ENCODE data around the gene SEMA3F. TPM values are rescaled to one million over a fixed set of nuclear protein-coding genes. Genes with fewer than 3 reads are reported as not detected.

Gene SEMA3F
- total RNA-seq, 1 experiment from 2014 or later, result 40.5 TPM

DNA sequence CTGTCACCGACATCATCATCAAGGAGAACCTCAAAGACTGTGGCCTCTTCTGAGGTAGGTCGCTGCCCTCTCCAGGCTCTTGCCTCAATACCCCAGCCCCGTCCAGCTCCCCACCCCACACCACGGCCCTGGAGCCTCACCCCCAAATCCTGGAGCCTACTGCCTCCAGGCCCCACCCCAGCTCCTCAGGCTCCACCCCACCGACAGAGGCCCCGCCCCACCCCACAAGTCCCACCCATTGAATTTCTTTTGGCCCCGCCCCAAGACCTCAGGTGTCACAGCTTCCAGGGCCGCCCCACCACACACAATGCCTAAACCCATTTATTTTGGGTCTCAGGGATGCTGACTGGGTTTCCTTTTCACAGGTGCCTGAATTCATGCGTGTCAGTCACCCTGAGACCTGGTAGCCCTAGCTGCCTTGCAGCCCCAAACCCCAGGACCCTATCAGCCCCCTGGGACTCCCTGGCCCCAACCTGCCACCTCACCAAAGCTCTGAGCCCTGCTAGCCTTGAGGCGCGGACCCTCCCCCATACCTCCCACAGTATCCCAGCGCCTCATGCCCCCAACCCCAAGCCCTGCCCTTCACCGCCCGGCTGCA is 39.9 kb downstream of the SEMA3F start:
- Histone ChIP-seq H3K36me3 (replicated peaks; ENCODE audit: control insufficient read depth, insufficient read depth, low read length) (no peaks in the 10 kb centered on the region), H3K4me3 (ENCODE audit: insufficient read depth, low read depth, low read length) (peak overlapping the region; percentile 19; the same call in 1 of the 2 replicates), H3K27me3 (ENCODE audit: control insufficient read depth, insufficient read depth, low read length) (peaks cover 3% of the 10 kb centered on the region)
- peak; percentile 96 for DNase-seq

GRCh38 chr3:50195501-50196252 is 40.6 kb downstream of the SEMA3F start:
- Histone ChIP-seq H3K4me3 (ENCODE audit: insufficient read depth, low read depth, low read length) (no peak overlapping the region), H3K36me3 (replicated peaks; ENCODE audit: control insufficient read depth, insufficient read depth, low read length) (no peaks in the 10 kb centered on the region), H3K27me3 (ENCODE audit: control insufficient read depth, insufficient read depth, low read length) (peaks cover 3% of the 10 kb centered on the region)
- DNase-seq, result no peak

DNA sequence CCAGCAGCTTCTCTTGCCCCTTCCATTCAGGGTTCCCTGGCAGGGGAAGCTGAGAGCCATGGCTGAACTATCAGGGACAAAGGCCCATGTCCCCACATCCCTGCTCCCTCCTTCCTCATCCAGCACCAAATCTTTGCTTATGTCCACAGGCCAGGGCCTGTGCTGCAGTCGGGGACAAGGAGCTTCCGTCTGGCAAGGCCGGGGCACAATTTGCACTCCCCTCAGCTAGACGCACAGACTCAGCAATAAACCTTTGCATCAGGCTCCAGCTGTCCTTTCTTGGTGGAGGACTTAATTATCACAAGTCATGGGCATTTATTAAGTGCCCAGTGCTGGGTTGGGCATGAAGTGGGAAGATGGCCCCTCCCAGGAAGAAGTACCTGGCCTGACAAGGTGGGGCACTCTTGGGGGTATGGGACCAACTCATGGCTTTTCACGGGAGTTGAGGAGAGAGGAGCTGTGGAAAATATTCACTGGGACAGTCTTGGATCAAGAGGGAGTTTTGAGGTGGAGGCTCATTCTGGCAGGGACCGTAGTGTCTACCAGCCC is 41.2 kb downstream of the SEMA3F start:
- no peaks in the 10 kb centered on the region for H3K36me3 ChIP-seq (replicated peaks; ENCODE audit: control insufficient read depth, insufficient read depth, low read length)
- DNase-seq, result no peak
- H3K27me3 ChIP-seq (ENCODE audit: control insufficient read depth, insufficient read depth, low read length), result peaks cover 3% of the 10 kb centered on the region
- no peak overlapping the region for H3K4me3 ChIP-seq (ENCODE audit: insufficient read depth, low read depth, low read length)

- Histone ChIP-seq H3K36me3 (replicated peaks; ENCODE audit: control insufficient read depth, insufficient read depth, low read length) (no peaks in the 10 kb centered on the region), H3K4me3 (ENCODE audit: insufficient read depth, low read depth, low read length) (no peak overlapping the region), H3K27me3 (ENCODE audit: control insufficient read depth, insufficient read depth, low read length) (peaks cover 27% of the 10 kb centered on the region)
- peak; percentile 80 for DNase-seq
Measured at GRCh38 chr3:50201573-50202315, 46.6 kb downstream of the SEMA3F start.

GRCh38 chr3:50202353-50203112 is 47.4 kb downstream of the SEMA3F start:
- H3K4me3 ChIP-seq (ENCODE audit: insufficient read depth, low read depth, low read length), result no peak overlapping the region

GRCh38 chr3:50203113-50203808 is 48.1 kb downstream of the SEMA3F start:
- DNase-seq, result no peak
- H3K4me3 ChIP-seq (ENCODE audit: insufficient read depth, low read depth, low read length), result no peak overlapping the region
- no peaks in the 10 kb centered on the region for H3K36me3 ChIP-seq (replicated peaks; ENCODE audit: control insufficient read depth, insufficient read depth, low read length)
- H3K27me3 ChIP-seq (ENCODE audit: control insufficient read depth, insufficient read depth, low read length), result peaks cover 28% of the 10 kb centered on the region

More at GRCh38 chr3:50202353-50203112, 47.4 kb downstream of the SEMA3F start:
- DNase-seq, result no peak
- H3K36me3 ChIP-seq (replicated peaks; ENCODE audit: control insufficient read depth, insufficient read depth, low read length), result no peaks in the 10 kb centered on the region
- peaks cover 28% of the 10 kb centered on the region for H3K27me3 ChIP-seq (ENCODE audit: control insufficient read depth, insufficient read depth, low read length)

DNA sequence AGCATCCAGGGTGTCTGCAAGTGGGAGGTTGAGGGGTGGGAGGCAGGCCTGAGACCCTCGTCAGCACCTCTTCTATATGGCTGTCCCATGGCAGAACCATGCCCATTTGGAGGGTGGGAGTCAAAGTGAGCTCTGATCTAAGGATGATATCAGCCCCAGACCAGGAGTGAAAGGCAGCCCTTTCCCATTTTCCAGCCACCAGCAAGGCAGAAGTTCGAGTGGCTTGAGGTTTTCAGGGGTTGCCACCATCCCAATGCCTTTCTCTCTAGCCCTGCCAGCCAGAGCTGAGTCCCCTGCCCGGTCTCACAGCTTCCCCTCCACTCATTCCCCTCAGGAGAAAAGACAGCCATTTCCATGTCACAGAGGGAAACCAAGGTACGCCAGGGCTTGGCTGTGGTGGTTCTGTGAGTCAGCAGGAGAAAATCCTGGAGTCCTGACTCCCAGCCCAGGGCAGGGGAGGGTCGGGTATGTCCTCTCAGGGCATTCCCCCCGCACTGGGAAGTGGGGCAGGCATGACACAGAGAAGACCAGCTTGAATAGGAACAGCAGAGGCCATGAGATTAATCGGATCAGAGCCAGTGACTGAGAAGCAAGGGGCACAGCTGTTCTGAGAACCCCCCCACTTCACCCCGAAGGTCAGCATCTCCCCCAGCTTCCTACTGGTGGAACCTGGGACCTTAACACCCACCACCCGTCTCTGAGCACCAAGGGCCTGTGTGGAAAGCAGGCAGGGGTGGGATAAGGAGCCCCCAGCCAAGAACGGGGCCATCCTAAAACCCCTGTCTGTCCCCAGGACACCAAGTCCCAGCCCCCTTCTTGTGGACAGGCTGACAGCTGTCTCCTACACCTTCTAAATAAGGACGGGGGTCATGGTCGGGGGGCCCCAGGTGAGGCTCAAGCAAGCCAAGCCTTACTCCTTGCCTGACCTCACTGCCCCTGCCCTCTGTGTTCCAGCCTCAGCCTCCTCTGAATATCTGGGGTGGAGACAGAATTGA is 49.0 kb downstream of the SEMA3F start:
- H3K4me3 ChIP-seq (ENCODE audit: insufficient read depth, low read depth, low read length), result no peak overlapping the region
- DNase-seq, result no peak
- H3K36me3 ChIP-seq (replicated peaks; ENCODE audit: control insufficient read depth, insufficient read depth, low read length), result no peaks in the 10 kb centered on the region
- H3K27me3 ChIP-seq (ENCODE audit: control insufficient read depth, insufficient read depth, low read length), result peaks cover 28% of the 10 kb centered on the region

- H3K4me3 ChIP-seq (ENCODE audit: insufficient read depth, low read depth, low read length), result peak within 1 kb of the TSS; percentile 57
- DNase-seq, result peak; percentile 99
- no peaks in the 10 kb centered on the region for H3K36me3 ChIP-seq (replicated peaks; ENCODE audit: control insufficient read depth, insufficient read depth, low read length)
- peaks cover 28% of the 10 kb centered on the region for H3K27me3 ChIP-seq (ENCODE audit: control insufficient read depth, insufficient read depth, low read length)
Measured at GRCh38 chr3:50204804-50205412, 49.8 kb downstream of the SEMA3F start, which contains the start of gene SLC38A3. TSS of gene SLC38A3 (plus strand) at chr3:50205271. CDS start at chr3:50214200, 8,929 bp downstream.

- peak; percentile 95 for DNase-seq
- H3K27me3 ChIP-seq (ENCODE audit: control insufficient read depth, insufficient read depth, low read length), result peaks cover 28% of the 10 kb centered on the region
- no peaks in the 10 kb centered on the region for H3K36me3 ChIP-seq (replicated peaks; ENCODE audit: control insufficient read depth, insufficient read depth, low read length)
- H3K4me3 ChIP-seq (ENCODE audit: insufficient read depth, low read depth, low read length), result peak overlapping the region; percentile 57
Measured at GRCh38 chr3:50205413-50206276, 50.5 kb downstream of the SEMA3F start.

DNA sequence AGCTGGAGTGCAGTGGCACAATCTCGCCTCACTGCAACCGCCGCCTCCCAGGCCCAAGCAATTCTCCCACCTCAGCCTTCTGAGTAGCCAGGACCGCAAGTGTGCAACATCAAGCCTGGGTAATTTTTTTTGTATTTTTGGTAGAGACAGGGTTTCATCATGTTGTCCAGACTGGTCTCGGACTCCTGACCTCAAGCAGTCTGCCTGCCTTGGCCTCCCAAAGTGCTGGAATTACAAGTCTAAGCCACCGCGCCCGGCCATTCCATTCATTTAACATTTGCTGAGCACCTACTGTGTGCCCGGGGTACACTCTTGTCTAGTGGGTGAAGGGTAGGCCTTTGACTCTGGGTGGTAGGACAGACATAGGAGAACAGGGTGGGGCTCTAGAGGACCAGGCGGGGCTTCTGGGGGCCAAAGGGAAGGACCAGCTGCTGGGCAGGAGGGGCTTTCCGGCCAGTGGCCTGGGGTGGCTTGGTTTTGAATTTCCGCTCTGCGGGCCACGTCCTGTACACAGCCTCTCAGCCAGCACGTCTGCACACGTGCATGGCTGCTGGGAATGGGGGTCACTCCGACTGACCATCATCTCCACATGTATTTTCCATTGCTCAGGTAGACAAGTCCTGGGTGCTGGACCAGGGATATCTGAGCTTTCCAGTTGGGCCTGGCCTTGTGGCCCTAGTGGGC is 52.4 kb downstream of the SEMA3F start:
- H3K27me3 ChIP-seq (ENCODE audit: control insufficient read depth, insufficient read depth, low read length), result peaks cover 28% of the 10 kb centered on the region
- no peak for DNase-seq
- H3K4me3 ChIP-seq (ENCODE audit: insufficient read depth, low read depth, low read length), result no peak overlapping the region
- no peaks in the 10 kb centered on the region for H3K36me3 ChIP-seq (replicated peaks; ENCODE audit: control insufficient read depth, insufficient read depth, low read length)

DNA sequence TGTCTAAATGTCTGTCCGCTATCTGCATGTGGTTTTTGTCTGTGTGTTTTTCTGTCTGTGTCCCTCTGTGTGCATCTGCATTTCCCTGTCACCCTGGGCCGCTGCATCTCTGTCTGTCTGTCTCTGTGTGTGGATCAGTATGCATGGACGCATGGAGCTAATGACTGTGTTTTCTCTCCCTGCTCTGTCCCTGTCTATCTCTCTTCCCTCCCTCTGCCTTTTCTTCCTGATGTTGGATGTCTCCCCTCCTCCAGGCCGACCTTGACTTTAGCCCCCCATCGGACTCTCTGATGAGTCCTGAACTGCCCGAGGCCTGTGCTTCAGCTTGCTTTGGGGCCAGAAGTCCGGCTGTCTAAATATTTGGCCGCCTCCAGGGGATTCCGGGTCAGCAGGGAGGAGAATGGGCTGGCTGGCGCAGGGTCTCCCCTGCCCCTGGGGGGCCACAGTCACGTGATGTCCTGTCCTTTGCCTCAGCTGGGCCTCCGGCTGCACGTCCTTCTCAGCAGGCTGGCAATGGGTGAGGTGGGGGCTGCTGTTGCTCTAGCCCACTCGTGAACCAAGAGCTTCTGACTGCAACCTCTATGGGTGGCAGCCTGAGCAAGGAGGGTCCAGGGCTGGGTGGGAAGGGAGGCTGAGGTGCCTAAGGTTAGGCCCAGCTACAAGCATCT is 53.7 kb downstream of the SEMA3F start:
- H3K4me3 ChIP-seq (ENCODE audit: insufficient read depth, low read depth, low read length), result no peak overlapping the region
- DNase-seq, result no peak
- H3K36me3 ChIP-seq (replicated peaks; ENCODE audit: control insufficient read depth, insufficient read depth, low read length), result no peaks in the 10 kb centered on the region
- H3K27me3 ChIP-seq (ENCODE audit: control insufficient read depth, insufficient read depth, low read length), result peaks cover 27% of the 10 kb centered on the region
